Measurements from ENCODE around the gene PADI1.

Gene PADI1

GRCh38 chr1:17167041-17167785 is 37.7 kb upstream of the PADI1 start:
- no peak for DNase-seq
- Histone ChIP-seq H3K4me3 (ENCODE audit: low read depth, low read length) (no peak overlapping the region), H3K9me3 (ENCODE audit: severe bottlenecking) (no peaks in the 10 kb centered on the region), H3K27ac (no peak overlapping the region), H3K27me3 (ENCODE audit: insufficient read depth, low read depth, severe bottlenecking) (no peaks in the 10 kb centered on the region), H3K36me3 (no peaks in the 10 kb centered on the region)
- no peak for TF ChIP-seq CTCF (IDR thresholded peaks at IDR 0.05; ENCODE audit: low read depth, low read length)

GRCh38 chr1:17167786-17168090 is 37.2 kb upstream of the PADI1 start:
- H3K4me3 ChIP-seq (ENCODE audit: low read depth, low read length) = no peak overlapping the region
- DNase-seq = no peak
- TF ChIP-seq CTCF (IDR thresholded peaks at IDR 0.05; ENCODE audit: low read depth, low read length) = no peak
- H3K27ac ChIP-seq = no peak overlapping the region
- no peaks in the 10 kb centered on the region for H3K27me3 ChIP-seq (ENCODE audit: insufficient read depth, low read depth, severe bottlenecking)
- H3K36me3 ChIP-seq = no peaks in the 10 kb centered on the region
- H3K9me3 ChIP-seq (ENCODE audit: severe bottlenecking) = no peaks in the 10 kb centered on the region

- no peak overlapping the region for H3K4me3 ChIP-seq (ENCODE audit: low read depth, low read length)
- no peaks in the 10 kb centered on the region for H3K27me3 ChIP-seq (ENCODE audit: insufficient read depth, low read depth, severe bottlenecking)
- H3K9me3 ChIP-seq (ENCODE audit: severe bottlenecking) = no peaks in the 10 kb centered on the region
- no peak for TF ChIP-seq CTCF (IDR thresholded peaks at IDR 0.05; ENCODE audit: low read depth, low read length)
- no peak for DNase-seq
- no peaks in the 10 kb centered on the region for H3K36me3 ChIP-seq
- no peak overlapping the region for H3K27ac ChIP-seq
These were observed 36.6 kb upstream of the PADI1 start for GRCh38 chr1:17168091-17168876.

- H3K27me3 ChIP-seq (ENCODE audit: insufficient read depth, low read depth, severe bottlenecking) = no peaks in the 10 kb centered on the region
- no peak for DNase-seq
- H3K27ac ChIP-seq = no peak overlapping the region
These were observed 34.4 kb upstream of the PADI1 start for GRCh38 chr1:17170571-17170970.

GRCh38 chr1:17173217-17173616 is 31.7 kb upstream of the PADI1 start:
- Histone ChIP-seq H3K4me3 (ENCODE audit: low read depth, low read length) (no peak overlapping the region), H3K9me3 (ENCODE audit: severe bottlenecking) (no peaks in the 10 kb centered on the region), H3K27me3 (ENCODE audit: insufficient read depth, low read depth, severe bottlenecking) (no peaks in the 10 kb centered on the region), H3K36me3 (no peaks in the 10 kb centered on the region), H3K27ac (no peak overlapping the region)
- DNase-seq = no peak
- TF ChIP-seq CTCF (IDR thresholded peaks at IDR 0.05; ENCODE audit: low read depth, low read length) = no peak

More at GRCh38 chr1:17170571-17170970, 34.4 kb upstream of the PADI1 start:
- no peak overlapping the region for H3K4me3 ChIP-seq (ENCODE audit: low read depth, low read length)
- H3K36me3 ChIP-seq = no peaks in the 10 kb centered on the region
- H3K9me3 ChIP-seq (ENCODE audit: severe bottlenecking) = no peaks in the 10 kb centered on the region
- no peak for TF ChIP-seq CTCF (IDR thresholded peaks at IDR 0.05; ENCODE audit: low read depth, low read length)

All from WERI-Rb-1 (cell line).